HEK293T (cell line): ENCODE measurements around the gene TUBGCP3.

Source experiments
- BHLHE40 ChIP-seq: fragments of 450-650 bp; IDR thresholded peaks from 2 replicates; pipeline ENCODE4 v1.6.1; 2016; ENCODE audit warnings: mild to moderate bottlenecking, moderate library complexity, borderline replicate concordance
- CTBP1 ChIP-seq: fragments of 450-650 bp; IDR thresholded peaks from 2 replicates; pipeline ENCODE4 v1.6.1; 2016; ENCODE audit warnings: borderline replicate concordance
- ELF4 ChIP-seq: fragments of 450-650 bp; IDR thresholded peaks from 2 replicates; pipeline ENCODE4 v1.6.1; 2017; ENCODE audit warnings: antibody characterized with exemption
- FOXM1 ChIP-seq: fragments of 450-650 bp; IDR thresholded peaks from 2 replicates; pipeline ENCODE4 v1.6.1; 2017; ENCODE audit warnings: mild to moderate bottlenecking, borderline replicate concordance
- L3MBTL2 ChIP-seq: fragments of 450-650 bp; conservative IDR thresholded peaks from 2 replicates; pipeline ENCODE4 v1.6.1; 2016; ENCODE audit warnings: mild to moderate bottlenecking
- LEF1 ChIP-seq: fragments of 450-650 bp; IDR thresholded peaks from 2 replicates; pipeline ENCODE4 v1.6.1; 2017; ENCODE audit warnings: mild to moderate bottlenecking, borderline replicate concordance
- SP1 ChIP-seq: fragments of 450-650 bp; IDR thresholded peaks from 2 replicates; pipeline ENCODE4 v1.6.1; 2017
- SUZ12 ChIP-seq: fragments of 450-650 bp; IDR thresholded peaks from 2 replicates; pipeline ENCODE4 v1.6.1; 2016; ENCODE audit warnings: mild to moderate bottlenecking
- TARDBP ChIP-seq: fragments of 450-650 bp; IDR thresholded peaks from 2 replicates; pipeline ENCODE4 v1.6.1; 2016
- TF ChIP-seq, protein P1 (sequence below): fragments of 450-650 bp; IDR thresholded peaks from 2 replicates; pipeline ENCODE4 v1.6.1; 2016

DNA sequence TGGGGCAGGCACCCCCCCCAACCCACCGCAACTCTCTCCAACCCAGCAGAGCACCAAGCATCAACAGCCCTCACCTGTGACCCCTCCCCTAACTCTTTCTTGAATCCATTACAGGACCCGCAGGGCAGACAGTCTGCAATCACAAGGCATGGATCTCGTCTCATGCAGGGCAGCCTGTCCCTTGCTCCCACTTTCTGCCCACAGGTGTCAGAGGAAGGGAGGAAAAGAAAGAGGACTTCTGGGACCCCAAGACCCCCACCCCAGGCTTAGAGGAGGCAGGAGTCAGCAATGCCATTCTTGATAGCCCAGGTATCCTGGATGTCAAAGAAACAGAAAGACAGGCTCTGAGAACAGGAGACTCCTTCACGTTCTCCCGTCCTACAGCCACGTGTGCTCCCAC is 47.4 kb upstream of the TUBGCP3 start:
- no peak for TF ChIP-seq L3MBTL2
- no peak for TF ChIP-seq BHLHE40
- TF ChIP-seq SUZ12 = no peak
- TF ChIP-seq TARDBP = no peak
- TF ChIP-seq, protein P1, sequence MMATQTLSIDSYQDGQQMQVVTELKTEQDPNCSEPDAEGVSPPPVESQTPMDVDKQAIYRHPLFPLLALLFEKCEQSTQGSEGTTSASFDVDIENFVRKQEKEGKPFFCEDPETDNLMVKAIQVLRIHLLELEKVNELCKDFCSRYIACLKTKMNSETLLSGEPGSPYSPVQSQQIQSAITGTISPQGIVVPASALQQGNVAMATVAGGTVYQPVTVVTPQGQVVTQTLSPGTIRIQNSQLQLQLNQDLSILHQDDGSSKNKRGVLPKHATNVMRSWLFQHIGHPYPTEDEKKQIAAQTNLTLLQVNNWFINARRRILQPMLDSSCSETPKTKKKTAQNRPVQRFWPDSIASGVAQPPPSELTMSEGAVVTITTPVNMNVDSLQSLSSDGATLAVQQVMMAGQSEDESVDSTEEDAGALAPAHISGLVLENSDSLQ = no peak
- no peak for TF ChIP-seq ELF4
- TF ChIP-seq SP1 = no peak
- no peak for TF ChIP-seq LEF1
- no peak for TF ChIP-seq FOXM1
- no peak for TF ChIP-seq CTBP1
